Activated naive CD4-positive, alpha-beta T cell treated with anti-CD3 and anti-CD28 coated beads, Interleukin-2, amount 10 ng/mL, durations not matched to agents 7 days and 5 days (primary cell): Measurements from ENCODE around the gene PVALB.

Experiments used
- CTCF ChIA-PET: fragments of 350-600 bp; sonication (Branson Sonifier 250); formaldehyde crosslinking; loops from one replicate; lab custom pipeline; 2021; ENCODE audit warnings: antibody characterized with exemption; lab: Charles Lee
- DNase-seq: peaks from one replicate; pipeline ENCODE4 v3.0.0-alpha.2; 2020
- H3K27ac Mint-ChIP-seq: one replicate; pipeline ENCODE4 v1.8.0; 2021; ENCODE audit warnings: mild to moderate bottlenecking, moderate library complexity, mixed read lengths
- H3K27me3 Mint-ChIP-seq: one replicate; pipeline ENCODE4 v1.8.0; 2021; ENCODE audit warnings: mild to moderate bottlenecking, mixed read lengths
- H3K36me3 Mint-ChIP-seq: one replicate; pipeline ENCODE4 v1.8.0; 2021; ENCODE audit warnings: mixed read lengths
- H3K4me1 Mint-ChIP-seq: one replicate; pipeline ENCODE4 v1.8.0; 2021; ENCODE audit warnings: mixed read lengths
- H3K4me3 Mint-ChIP-seq: one replicate; pipeline ENCODE4 v1.8.0; 2021; ENCODE audit warnings: mild to moderate bottlenecking, moderate library complexity, mixed read lengths
- H3K9me3 Mint-ChIP-seq: one replicate; pipeline ENCODE4 v1.8.0; 2021; ENCODE audit warnings: mixed read lengths

PVALB gene

DNA sequence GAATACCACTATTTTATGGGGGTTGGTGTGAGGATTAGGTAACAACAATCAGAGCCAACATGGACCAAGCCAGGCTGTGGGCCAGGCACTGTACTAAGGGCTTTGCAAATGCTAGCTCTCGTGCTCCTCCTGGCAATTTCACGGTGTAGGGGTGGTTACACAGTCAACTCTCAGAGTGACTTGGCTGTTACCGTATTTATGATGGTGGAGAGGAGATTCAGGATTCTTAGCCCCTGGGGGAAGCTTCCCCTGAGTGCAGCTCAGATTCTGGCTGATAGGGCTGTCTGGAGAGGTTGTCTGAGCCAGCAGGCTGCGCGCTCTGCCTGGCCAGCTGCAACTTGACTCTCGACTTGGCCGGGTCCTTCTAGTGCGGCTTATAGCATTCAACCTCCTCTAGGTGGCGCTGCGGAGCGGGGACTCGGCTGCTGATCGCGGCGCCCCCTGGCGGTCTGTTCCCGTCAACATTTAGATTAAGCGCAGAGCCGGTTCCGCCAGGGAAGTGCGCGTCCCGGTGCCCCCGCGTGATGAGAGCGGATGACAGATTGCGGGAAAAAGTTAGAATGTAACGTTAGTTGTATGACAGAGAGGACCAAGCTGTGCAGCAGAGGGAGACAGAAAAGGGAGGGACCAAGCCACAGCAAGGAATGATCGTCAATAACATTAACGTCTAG lies 39.4 kb upstream of the PVALB start:
- DNase-seq = peak; percentile 93
- Mint-ChIP-seq H3K4me3 (no peak overlapping the region), H3K27ac (no peak overlapping the region), H3K27me3 (peaks cover 29% of the 10 kb centered on the region), H3K36me3 (no peaks in the 10 kb centered on the region), H3K4me1 (peaks cover 42% of the 10 kb centered on the region), H3K9me3 (no peaks in the 10 kb centered on the region)
- CTCF ChIA-PET = interaction anchor here (0.6 to 11.3 kb wide), 41 partner anchors 10 to 403 kb away, joined by 3 to 211 read pairs (median 4); partner anchors contain the start of gene IFT27

DNA sequence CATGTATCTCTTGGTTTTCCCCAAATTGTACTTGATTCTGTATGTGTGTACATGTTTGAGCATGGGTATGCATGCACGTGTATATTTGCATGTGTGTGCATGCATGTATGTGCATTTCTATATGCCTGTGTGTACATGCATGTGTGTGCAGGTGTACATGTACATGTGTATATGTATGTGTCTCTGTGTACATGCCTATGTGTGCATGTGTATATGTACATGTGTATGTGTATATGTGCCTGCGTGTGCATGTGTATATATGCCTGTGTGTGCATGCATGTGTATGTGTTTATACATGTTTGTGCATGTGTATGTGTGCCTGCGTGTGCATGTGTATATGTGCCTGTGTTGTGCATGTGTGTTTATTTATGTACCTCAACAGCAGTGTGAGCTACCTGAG lies 38.6 kb upstream of the PVALB start:
- H3K27ac Mint-ChIP-seq = no peak overlapping the region
- H3K4me1 Mint-ChIP-seq = peaks cover 34% of the 10 kb centered on the region
- DNase-seq = no peak
- H3K4me3 Mint-ChIP-seq = no peak overlapping the region
- H3K36me3 Mint-ChIP-seq = no peaks in the 10 kb centered on the region
- H3K9me3 Mint-ChIP-seq = no peaks in the 10 kb centered on the region
- CTCF ChIA-PET = interaction anchor here (0.7 to 11.3 kb wide), 17 partner anchors 10 to 344 kb away, joined by 3 to 211 read pairs (median 6); no protein-coding TSS in a partner anchor
- H3K27me3 Mint-ChIP-seq = peaks cover 36% of the 10 kb centered on the region

DNA sequence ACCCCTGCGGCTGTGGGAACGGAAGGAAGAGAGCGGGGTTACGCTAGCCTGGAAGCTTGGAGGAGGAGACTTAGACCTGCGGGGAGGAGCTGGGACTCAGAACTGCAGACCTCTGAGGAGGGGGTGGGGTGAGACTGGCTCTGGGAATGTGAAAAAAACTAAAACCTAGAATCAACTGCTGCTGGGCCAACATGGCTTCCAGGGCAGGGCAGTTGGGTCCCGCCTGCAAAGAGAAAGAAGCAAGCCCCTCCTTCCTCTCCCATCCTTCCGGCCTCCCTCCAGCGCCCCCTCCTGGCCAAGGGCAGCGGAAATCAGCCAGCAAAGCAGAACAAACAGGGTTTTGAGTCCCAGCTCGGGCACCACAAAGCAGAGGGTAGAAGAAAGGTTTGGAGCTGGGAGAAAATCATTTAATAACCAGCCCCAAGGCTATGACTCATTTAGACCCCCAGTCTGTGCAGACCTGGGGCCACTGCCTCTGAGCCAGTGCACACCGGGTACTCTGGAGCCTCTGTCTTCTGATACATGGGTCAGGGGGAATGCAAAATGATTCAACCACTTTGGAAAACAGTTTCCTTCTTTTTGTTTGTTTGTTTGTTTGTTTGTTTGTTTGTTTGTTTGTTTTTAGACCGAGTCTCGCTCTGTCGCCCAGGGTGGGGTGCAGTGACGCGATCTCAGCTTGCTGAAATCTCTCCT lies 36.7 kb upstream of the PVALB start:
- Mint-ChIP-seq H3K9me3 (no peaks in the 10 kb centered on the region), H3K27me3 (peaks cover 51% of the 10 kb centered on the region), H3K4me1 (peaks cover 25% of the 10 kb centered on the region), H3K36me3 (no peaks in the 10 kb centered on the region), H3K4me3 (peak overlapping the region; percentile 3), H3K27ac (peak overlapping the region; percentile 86)
- CTCF ChIA-PET = interaction anchor here (0.7 to 11.3 kb wide), 21 partner anchors 8 to 690 kb away, joined by 3 to 211 read pairs (median 4); no protein-coding TSS in a partner anchor
- DNase-seq = peak; percentile 93

DNA sequence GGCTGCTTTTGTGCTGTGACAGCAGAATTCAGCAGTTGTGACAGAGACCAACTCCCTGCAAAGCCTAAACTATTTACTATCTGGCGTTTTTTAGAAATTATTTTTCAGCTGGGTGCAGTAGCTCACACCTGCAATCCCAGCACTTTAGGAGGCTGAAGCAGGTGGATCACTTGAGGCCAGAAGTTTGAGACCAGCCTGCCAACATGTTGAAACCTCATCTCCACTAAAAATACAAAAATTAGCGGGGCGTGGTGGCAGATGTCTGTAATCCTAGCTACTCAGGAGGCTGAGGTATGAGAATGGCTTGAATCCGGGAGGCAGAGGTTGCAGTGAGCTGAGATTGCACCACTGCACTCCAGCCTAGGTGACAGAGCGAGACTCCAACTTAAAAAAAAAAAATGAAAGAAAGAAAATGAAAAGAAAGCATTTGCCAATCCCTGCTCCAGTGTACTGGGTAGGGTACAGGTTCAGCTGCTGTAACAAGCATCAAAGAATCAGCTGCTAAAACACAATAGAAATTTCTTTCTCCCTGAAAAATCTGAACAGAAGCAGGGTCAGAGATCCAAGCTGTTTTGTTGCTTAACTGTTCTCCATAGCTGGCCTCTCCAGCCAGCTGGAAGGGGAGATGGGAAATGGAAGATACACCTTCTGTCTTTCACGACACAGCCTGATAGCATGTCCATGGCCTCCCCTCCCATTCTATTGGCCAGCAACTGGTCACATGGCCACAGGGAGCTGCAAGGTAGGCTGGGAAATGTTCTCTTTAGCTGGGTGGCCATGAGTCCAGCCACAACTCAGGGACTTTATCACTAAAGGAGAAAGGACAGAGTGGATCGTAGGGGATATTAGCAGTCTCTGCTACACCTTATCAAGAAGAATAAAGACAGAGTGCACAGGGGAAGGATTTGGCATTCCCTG lies 35.5 kb upstream of the PVALB start:
- Mint-ChIP-seq H3K4me3 (no peak overlapping the region), H3K27me3 (peaks cover 47% of the 10 kb centered on the region), H3K36me3 (no peaks in the 10 kb centered on the region), H3K9me3 (no peaks in the 10 kb centered on the region), H3K4me1 (peaks cover 25% of the 10 kb centered on the region), H3K27ac (no peak overlapping the region)
- CTCF ChIA-PET = interaction anchor here (0.9 to 11.3 kb wide), 12 partner anchors 9 to 341 kb away, joined by 3 to 211 read pairs (median 6); no protein-coding TSS in a partner anchor
- no peak for DNase-seq

DNA sequence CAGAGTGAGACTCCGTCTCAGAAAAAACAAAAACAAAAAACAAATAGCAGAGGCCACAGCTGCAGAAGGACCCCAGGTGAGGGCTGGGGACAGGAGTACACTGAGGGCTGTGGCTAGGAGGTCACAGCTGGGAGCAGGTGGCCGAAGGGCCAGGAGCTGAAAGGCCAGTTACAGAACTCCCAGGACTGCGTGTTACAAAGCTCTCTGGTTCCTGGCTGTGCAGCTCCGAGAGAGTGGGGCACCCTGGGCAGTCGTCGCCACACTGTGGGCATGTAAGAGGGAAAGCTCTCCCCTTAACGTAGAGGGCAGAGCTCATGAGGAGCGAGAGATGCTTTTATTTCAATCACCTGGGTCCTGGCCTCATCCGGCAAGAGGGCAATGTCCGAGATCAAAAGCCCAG lies 33.8 kb upstream of the PVALB start:
- Mint-ChIP-seq H3K27me3 (peaks cover 50% of the 10 kb centered on the region), H3K27ac (no peak overlapping the region)

DNA sequence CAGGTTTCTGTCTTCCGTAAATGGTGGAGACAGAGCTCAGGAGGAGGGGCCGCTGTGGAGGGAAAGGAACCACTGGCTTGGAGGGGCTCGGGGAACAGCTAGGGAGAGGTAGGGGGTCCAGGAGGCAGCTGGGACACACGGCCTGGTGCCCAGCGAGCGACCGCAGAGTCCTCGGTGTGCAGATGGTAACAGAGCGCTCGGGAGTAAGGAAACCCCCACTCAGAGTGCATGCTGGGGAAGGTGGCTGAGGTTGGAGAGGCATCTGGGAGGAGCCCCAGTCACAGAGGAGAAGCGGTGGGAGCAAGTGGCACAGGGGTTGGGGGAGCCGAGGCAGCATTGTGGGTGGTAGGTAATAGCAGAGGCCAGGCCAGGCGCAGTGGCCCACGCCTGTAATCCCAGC lies 33.2 kb upstream of the PVALB start:
- no peaks in the 10 kb centered on the region for H3K9me3 Mint-ChIP-seq
- peaks cover 51% of the 10 kb centered on the region for H3K27me3 Mint-ChIP-seq
- no peak overlapping the region for H3K27ac Mint-ChIP-seq
- no peaks in the 10 kb centered on the region for H3K36me3 Mint-ChIP-seq
- no peak overlapping the region for H3K4me3 Mint-ChIP-seq
- CTCF ChIA-PET = no interaction called here
- no peak for DNase-seq
- H3K4me1 Mint-ChIP-seq = peaks cover 19% of the 10 kb centered on the region

More for the DNA sequence above, 33.8 kb upstream of the PVALB start:
- H3K4me1 Mint-ChIP-seq = peaks cover 19% of the 10 kb centered on the region
- DNase-seq = no peak
- H3K36me3 Mint-ChIP-seq = no peaks in the 10 kb centered on the region
- CTCF ChIA-PET = no interaction called here
- no peak overlapping the region for H3K4me3 Mint-ChIP-seq
- no peaks in the 10 kb centered on the region for H3K9me3 Mint-ChIP-seq

DNA sequence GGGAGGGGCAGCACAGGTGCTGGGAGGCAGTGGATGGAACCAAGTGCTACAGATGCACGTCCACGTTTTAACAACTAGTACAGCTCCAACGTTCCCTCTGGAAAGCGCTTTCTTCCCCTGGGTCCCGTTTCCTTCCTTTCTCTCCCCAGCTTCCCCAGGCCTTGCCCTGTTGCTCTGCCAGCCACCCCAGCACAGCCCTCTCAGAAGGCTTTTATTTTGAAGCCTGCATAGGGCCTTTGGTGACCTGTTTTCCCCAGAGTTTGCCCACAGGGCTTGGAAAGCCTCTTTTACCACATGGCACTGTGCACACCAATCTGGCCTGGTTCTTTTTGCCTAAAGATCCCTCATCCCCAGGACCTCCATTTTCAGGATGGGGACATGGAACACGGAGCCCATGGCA lies 30.1 kb upstream of the PVALB start:
- Mint-ChIP-seq H3K4me1 (no peaks in the 10 kb centered on the region), H3K27ac (no peak overlapping the region), H3K4me3 (no peak overlapping the region), H3K36me3 (no peaks in the 10 kb centered on the region), H3K27me3 (peaks cover 65% of the 10 kb centered on the region), H3K9me3 (no peaks in the 10 kb centered on the region)
- CTCF ChIA-PET = no interaction called here
- DNase-seq = no peak

DNA sequence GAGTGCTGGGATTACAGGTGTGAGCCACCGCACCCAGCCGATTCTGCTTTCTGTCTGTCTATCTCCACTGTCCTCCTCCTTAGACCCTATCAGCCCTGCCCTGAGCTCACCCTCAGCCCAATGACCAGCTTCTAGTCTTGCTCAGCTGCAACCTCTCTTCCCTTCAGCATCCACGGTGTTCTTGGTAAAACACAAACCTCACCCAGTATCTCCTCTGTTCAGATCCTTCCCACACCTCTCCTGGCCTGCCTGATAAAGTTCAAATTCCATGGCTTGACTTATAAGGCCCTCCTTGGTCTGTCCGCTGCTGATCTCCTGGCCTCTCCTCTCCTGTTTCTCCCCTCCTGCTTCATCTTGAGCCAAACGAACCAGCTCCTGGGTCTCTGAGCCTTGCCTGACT lies 29.4 kb upstream of the PVALB start:
- H3K27me3 Mint-ChIP-seq = peaks cover 63% of the 10 kb centered on the region
- no peak for DNase-seq
- no peaks in the 10 kb centered on the region for H3K36me3 Mint-ChIP-seq
- no peak overlapping the region for H3K27ac Mint-ChIP-seq
- H3K9me3 Mint-ChIP-seq = no peaks in the 10 kb centered on the region
- CTCF ChIA-PET = interaction anchor here (0.9 to 1.9 kb wide), 2 partner anchors 10 to 131 kb away, joined by 4 to 13 read pairs; no protein-coding TSS in a partner anchor
- H3K4me3 Mint-ChIP-seq = no peak overlapping the region
- H3K4me1 Mint-ChIP-seq = no peaks in the 10 kb centered on the region

DNA sequence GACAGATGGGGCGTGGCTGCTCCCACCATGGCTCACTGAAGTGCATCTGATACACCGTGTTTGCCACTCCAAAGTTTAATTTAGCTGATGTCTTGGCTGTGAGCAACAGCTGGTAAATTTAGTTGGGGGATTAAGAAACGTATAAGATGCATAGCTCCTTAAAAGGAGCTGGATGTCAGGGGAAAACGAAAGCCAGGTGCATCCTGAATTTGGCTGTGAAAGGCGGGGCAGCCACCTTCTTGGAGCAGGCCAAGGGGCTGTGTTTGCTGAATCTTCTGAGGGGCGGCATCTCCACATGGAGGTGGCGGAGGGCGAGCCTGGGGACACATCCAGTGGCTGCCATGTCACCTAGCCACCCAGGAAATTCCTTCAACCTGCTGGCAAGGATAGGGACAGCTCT lies 23.3 kb upstream of the PVALB start:
- DNase-seq = no peak
- Mint-ChIP-seq H3K27me3 (peaks cover 42% of the 10 kb centered on the region), H3K27ac (no peak overlapping the region), H3K4me3 (no peak overlapping the region), H3K36me3 (no peaks in the 10 kb centered on the region), H3K9me3 (peaks cover 5% of the 10 kb centered on the region), H3K4me1 (no peaks in the 10 kb centered on the region)
- CTCF ChIA-PET = interaction anchor here (3.0 kb wide), 1 partner anchor 16 kb away, joined by 13 read pairs; no protein-coding TSS in a partner anchor

DNA sequence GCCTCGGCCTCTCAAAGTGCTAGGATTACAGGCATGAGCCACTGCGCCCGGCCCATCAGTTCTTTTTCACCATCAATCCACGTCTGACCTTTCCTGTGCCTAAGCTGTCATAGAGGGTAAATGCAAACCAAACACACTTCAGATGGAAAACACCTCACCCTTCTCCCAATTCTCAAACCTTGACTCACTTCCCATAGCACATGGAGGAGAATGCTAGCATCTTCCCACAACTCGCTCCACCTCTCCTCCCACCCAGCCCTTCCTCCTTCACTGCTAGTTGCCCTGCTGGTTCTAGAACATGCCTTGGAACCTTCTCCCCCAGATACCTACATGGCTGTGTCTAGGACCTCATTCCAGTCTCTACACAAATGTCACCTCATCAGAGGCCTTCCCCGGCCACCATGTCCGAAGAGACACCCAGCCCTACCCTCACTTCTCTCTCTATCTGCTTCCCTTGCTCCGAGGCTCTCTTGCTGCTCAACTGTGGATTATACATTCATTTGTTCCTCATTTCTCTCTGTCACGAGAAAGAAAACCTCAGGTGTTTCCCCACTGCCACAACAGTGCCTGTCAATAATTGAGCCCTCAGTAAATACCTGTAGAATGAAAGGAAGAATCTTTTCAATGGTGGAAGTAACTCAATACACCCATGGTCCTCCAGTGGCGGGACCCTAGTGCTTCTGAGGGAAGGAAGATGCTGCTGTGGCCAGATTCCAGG lies 22.7 kb upstream of the PVALB start:
- CTCF ChIA-PET = interaction anchor here (3.0 kb wide), 1 partner anchor 17 kb away, joined by 13 read pairs; no protein-coding TSS in a partner anchor
- Mint-ChIP-seq H3K27ac (no peak overlapping the region), H3K27me3 (peaks cover 38% of the 10 kb centered on the region), H3K9me3 (peaks cover 5% of the 10 kb centered on the region), H3K4me3 (no peak overlapping the region), H3K36me3 (no peaks in the 10 kb centered on the region), H3K4me1 (no peaks in the 10 kb centered on the region)
- no peak for DNase-seq

DNA sequence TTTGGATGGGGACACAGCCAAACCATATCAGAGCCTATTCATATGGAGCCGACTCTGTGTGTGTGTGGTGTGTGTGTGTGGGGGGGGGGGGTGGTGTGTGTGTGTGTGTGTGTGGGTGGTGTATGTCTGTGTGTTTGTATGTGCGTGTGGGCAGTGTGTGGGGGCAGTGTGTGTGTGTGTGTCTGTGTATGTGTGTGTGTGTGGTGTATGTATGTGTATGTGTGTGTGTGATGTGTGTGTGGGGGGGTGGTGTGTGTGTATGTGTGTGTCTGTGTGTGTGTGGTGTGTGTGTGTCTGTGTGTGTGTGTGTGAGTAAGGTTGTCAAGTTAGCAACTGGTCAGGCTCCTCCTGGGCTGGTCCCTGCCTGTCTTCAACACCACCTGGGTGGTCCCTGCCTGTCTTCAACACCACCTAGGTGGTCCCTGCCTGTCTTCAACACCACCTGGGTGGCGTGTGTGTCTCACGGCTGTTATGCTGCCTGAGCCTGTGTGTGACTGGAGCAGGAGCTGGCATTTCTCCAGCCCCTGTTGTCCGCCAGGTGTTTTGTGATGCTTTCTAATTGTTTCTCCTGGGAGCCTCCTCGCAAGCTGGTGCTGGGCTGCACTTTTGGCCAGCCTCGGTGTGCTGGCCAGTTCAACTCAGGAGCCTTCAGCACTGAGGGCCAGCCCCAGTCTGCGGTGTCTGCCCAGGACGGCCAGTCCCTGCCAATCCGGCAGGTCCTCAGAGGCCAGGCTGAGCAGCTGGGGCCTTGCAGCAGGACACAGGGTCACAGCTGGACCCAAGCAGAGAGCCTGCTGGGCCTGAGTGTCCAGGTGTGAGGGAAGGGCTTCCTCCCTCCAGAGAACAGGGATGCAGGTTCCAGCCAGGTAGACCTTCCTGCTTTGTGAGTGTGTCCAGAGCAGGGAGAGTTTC lies 21.5 kb upstream of the PVALB start:
- H3K27ac Mint-ChIP-seq = no peak overlapping the region
- peaks cover 37% of the 10 kb centered on the region for H3K27me3 Mint-ChIP-seq
- peaks cover 5% of the 10 kb centered on the region for H3K9me3 Mint-ChIP-seq
- H3K4me1 Mint-ChIP-seq = no peaks in the 10 kb centered on the region
- DNase-seq = no peak
- CTCF ChIA-PET = no interaction called here
- no peak overlapping the region for H3K4me3 Mint-ChIP-seq
- H3K36me3 Mint-ChIP-seq = no peaks in the 10 kb centered on the region

DNA sequence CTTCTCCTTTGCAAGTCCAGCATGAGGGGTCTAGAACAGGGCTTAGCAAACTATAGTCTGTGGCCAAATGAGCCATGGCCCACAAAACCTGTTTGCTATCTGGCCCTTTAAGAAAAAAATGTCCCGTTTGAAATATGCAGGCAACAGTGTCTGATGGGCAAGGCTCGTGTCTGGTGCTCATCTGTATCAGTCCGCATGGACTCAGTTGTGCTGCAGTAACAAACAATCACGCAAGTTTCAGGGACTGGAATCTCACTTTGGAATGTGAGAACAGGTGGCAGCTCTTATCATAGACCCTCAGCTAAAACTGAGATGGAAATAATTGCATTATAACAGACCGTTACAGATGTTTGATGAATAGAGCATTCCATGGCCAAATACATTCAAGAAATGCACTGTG lies 19.1 kb upstream of the PVALB start:
- Mint-ChIP-seq H3K27me3 (peaks cover 51% of the 10 kb centered on the region), H3K4me3 (no peak overlapping the region), H3K9me3 (peaks cover 5% of the 10 kb centered on the region), H3K27ac (no peak overlapping the region), H3K36me3 (no peaks in the 10 kb centered on the region), H3K4me1 (peaks cover 4% of the 10 kb centered on the region)
- CTCF ChIA-PET = interaction anchor here (1.2 kb wide), 1 partner anchor 33 kb away, joined by 3 read pairs; no protein-coding TSS in a partner anchor
- no peak for DNase-seq
